ENCODE measurements around the gene ITK.

The ITK gene

DNA sequence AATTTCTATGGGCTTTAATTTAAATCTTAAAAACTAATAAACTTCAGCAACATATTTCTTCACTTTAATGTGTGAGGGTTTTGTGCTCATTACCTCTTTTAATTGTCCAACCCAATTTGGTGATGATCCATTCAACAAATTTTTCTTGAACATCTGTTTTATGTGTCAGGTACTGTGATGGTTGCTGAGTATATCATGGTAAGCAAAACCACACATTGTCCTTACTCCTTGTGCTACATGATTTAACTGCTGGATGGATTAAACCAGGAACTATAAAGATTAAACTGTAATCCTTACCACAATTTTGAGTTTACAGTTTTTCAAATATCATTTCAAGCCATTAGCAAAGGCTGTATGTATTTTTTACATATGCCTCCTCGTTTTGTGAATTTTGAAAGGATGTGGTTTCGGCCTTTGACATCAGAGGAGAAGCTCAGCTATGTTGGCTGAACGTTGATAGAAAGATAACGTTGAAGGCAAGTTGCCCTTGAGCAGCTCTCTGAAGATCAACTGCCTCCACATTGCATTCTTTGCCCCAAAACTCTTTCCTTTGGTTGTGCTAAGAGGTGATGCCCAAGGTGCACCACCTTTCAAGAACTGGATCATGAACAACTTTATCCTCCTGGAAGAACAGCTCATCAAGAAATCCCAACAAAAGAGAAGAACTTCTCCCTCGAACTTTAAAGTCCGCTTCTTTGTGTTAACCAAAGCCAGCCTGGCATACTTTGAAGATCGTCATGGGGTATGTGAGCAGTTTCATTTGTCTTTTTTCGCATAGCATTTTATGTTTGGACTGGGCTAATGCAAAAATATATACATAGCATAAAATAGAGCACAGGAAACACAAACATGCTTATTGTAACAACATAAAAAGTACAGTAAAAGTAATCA, at the start of gene ITK:
Gene ITK (plus strand): TSS at position 467 of the 891 bp plus-strand sequence. CDS start 138 bp downstream, at position 605.
- in situ Hi-C loops (cut with MboI; ENCODE audit: low sequenced_read_pairs), result no loop called here

DNA sequence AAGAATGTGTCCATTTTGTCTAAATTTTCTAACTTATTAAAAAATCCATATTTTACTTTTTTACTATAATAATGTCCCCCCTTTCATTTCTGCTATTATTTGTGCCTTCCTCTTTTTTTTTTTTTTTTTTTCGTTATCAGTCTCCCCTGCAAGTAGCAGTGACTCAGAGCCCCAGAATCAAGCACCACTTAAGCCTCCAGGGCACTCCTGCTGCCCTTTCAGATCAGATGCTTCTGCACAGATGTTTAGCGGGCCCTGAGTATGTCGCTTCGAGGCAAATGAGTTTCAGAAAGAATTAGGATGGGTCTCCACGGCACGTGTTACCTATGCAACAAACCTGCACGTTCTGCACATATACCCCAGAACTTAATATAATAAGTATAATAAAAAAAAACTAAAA, 49.7 kb upstream of the ITK start:
- in situ Hi-C loops (cut with MboI; ENCODE audit: low sequenced_read_pairs), result loop anchor here (25.0 kb wide), 1 partner anchor 1994 kb away; no protein-coding TSS in a partner anchor

DNA sequence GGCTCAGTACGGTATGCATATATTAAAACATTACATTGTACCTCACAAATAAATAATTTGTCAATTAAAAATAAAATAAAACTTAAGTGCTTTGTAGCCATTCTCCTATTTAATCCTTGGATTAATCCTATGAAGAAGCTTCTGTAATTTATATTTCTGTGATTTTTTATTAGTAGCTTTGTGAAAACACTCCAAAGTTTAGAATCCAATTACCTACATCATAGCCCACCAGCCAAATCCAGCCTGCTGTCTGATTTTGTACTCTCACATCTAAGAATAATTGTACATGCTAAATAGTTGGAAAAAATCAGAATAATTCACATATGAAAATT, 48.4 kb upstream of the ITK start:
- in situ Hi-C loops (cut with MboI; ENCODE audit: low sequenced_read_pairs), result loop anchor here (25.0 kb wide), 1 partner anchor 1995 kb away; no protein-coding TSS in a partner anchor

DNA sequence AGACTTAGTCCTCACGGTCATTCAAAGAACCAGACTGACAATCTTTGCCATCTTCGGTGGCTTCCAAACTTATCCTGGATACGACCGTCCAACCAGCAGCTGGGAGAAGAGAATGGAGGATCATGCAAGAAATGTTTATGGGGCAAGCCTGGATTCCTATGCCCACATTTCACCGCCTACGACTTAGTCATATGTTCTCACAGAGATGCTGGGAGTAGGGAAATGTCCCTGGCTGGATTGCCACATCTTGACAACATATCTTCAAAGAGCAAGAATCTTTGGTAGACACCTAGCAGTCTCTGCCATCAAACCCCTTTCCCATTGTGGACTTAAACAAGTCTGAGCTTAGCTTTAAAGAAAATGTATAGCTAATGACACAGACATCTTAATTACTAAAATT, 42.9 kb upstream of the ITK start:
- in situ Hi-C loops (cut with MboI; ENCODE audit: low sequenced_read_pairs), result loop anchor here (25.0 kb wide), 1 partner anchor 2000 kb away; no protein-coding TSS in a partner anchor

DNA sequence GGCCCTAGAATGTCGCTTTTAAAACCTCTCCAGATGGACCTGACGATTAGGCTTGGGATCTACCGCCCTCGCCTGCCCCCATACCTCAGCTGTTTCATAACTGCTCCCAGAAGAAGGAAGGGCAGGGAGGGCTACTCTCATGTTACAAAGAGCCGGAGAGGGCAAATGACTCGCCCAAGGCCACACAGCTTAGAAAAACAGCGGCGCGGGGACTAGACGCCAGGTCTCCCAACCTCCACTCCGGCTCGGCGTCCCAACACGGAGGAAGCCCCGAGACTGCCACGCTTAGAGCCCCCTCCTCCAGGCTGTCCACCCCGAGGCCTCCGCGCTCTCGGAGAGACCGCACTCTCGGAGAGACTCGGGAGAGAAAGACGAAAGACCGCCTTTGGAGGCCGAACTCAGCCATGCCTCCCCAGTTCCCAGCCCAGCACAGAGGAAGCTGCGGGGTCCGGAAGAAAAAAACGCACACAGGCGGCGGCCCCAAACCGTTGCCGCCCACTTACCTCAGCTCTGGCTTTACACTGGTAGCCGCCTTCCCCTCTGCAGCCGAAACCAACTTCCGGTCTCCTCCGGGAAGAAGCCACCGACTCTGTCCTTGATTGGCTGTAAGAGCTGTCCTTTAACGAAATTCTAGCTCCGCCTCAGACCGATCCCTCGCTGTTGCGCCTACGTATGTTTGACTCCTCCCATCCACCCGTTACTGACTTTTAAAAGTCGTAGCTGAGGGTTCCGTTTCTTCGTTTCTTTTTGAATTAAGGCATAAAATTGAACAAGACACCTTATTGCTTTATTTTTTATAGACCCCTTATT, 38.1 kb upstream of the ITK start, which contains the start of gene MED7:
Gene MED7 (minus strand): TSS at position 549 of the 810 bp plus-strand sequence. CDS start 3,434 bp downstream, outside the sequence.
- in situ Hi-C loops (cut with MboI; ENCODE audit: low sequenced_read_pairs), result loop anchor here (25.0 kb wide), 1 partner anchor 2005 kb away; no protein-coding TSS in a partner anchor

DNA sequence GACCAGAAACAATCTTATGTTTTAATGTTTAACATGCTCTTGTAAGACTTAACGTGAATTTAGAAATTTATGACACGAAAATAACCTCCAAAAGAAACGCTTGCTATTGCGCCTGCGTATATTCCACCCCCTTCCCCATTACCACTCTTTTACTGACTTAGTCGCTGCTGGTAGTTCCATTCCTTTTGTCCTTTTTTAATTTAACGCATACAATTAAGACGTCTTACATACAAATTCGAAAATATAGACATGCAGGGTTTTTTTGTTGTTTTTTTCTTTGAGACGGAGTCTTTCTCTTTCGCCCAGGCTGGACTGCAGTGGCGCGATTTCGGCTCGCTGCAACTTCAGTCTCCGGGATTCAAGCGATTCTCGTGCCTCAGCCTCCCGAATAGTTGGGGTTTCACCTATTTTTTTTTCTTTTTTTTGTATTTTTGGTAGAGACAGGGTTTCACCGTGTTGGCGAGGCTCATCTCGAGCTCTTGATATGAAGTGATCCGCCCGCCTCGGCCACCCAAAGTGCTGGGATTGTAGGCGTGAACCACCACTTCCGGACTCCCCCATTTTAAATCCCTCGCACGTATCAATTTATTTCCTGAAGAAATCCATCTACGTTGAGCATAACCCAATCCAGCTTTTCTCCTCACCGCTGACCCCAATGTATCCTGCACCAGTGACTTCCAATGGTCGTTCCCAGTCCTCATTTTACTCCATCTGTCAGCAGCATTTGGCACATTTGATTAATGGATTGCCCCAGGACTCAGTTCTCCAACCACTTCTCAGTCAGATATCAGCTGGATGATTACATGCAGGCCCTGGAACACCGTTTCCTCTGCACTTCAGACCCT, 37.3 kb upstream of the ITK start:
- in situ Hi-C loops (cut with MboI; ENCODE audit: low sequenced_read_pairs), result loop anchor here (25.0 kb wide), 1 partner anchor 2006 kb away; no protein-coding TSS in a partner anchor

DNA sequence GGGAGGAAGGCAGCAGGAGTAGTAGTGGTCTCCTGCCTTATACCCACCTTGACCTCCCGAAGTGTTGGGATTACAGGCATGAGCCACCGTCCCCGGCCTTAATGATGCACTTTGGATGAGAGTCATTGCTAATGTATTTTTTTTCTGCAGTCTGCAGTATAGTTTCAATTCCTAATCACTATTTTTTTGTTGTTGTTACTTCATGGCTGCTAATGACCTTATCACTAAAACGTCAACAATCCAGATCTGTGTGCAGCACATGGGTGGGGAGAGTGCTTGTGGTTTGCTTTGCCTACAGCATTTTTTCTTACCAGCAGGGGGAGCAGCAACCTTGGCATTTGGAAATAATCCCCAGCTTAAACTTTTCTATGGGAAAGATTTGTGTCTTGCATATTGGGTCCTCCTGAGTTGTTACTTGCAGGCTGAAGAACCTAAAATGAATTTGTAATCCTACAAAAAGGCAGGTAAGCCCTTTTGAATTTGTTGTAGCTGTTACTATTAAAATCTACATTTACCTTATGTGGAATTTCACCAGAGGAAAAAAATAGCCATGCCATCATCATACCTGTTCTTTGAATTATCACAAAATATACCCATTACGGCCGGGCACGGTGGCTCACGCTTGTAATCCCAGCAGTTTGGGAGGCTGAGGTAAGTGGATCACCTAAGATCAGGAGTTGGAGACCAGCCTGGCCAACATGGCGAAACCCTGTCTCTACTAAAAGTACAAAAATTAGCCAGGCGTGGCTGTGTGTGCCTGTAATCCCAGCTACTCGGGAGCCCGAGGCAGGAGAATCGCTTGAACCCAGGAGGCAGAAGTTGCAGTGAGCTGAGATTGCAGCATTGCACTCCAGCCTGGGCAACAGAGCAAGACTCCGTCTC, 31.7 kb upstream of the ITK start:
- in situ Hi-C loops (cut with MboI; ENCODE audit: low sequenced_read_pairs), result loop anchor here (25.0 kb wide), 1 partner anchor 2012 kb away; no protein-coding TSS in a partner anchor

DNA sequence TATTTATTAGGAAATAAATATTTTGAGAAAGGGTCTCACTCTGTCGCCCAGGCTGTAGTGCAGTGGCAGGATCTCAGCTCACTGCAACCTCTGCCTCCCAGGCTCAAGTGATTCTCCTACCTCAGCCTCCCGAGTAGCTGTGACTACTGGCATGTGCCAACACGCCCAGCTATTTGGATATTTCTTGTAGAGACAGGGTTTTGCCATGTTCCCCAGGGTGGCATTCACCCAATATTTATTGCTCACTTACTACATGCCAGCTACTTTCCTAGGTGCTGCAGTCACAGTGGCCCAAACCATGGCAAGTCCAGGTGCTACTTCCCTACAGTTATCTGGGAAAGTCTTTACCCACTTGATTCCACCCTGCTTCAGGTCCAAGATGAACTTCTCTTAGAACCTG, 29.6 kb upstream of the ITK start:
- in situ Hi-C loops (cut with MboI; ENCODE audit: low sequenced_read_pairs), result no loop called here

DNA sequence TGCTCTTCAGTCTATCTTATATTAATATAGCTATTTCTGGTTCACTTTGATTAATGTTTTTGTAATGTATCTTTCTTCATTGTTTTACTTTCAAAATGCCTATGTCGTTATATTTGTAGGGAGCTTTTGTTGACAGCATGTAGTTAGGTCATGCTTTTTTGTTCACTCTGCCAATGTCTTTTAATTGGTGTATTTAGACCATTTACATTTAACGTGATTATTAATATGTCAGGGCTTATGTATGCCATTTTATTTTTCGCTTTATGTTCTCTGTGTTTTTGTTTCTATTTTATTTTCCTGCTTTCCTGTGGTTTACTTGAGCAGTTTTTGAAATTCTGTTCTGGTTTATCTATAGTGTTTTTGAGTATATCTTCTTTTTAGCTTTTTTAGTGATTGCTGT, 25.3 kb upstream of the ITK start:
- in situ Hi-C loops (cut with MboI; ENCODE audit: low sequenced_read_pairs), result no loop called here

DNA sequence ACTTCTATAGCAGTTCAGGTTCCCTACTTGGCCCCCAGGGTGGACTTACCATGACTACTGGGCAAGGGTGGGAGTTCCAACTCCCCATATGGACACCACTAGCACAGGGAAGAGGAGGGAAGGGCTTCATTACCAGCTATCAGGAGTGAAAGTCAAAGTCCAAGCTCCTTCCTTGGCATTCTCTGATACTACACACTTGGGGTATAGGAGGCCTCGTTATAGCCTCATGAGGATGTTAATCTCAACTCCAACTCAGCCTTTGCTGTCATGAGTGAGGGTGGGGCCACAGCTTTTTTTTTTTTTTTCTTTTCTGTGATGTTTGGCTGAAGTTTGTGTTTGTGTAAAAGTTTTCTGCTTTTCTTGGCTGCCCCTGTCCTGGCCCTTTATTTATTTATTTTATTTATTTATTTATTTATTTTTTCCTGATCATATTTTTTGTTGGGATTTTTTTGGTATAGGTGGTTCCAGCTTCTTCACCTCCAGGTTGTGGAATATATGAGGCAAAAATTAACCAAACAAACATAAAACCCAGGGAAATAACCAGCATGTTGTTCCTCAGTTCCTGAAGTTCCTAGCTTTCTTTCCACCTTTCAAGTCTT, 23.2 kb upstream of the ITK start:
- in situ Hi-C loops (cut with MboI; ENCODE audit: low sequenced_read_pairs), result no loop called here

DNA sequence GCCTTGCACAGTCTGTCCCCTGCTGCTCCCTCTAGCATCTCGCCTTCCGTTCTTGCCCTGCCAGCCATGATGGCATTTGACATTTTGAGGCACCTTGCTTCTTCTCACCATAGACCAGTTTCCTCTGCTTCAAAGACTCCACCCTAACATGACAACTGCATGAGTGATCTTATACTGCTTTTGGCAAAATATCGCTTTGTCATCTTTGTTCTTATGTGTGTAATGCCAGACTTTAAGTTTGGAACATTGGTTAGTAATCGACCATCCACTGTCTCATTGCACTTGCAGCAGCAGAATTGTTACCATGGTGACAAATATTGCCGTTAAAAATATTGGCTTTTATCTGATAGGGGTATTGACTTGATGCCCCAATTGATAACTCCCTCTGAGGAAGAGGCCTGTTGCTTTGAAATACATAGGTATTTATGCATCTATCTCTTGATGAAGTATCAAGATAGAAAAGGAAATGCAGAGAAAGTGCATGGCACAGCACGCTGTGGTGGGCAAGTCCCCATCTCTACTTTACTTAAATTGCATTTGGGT, 21.4 kb upstream of the ITK start:
- in situ Hi-C loops (cut with MboI; ENCODE audit: low sequenced_read_pairs), result no loop called here

DNA sequence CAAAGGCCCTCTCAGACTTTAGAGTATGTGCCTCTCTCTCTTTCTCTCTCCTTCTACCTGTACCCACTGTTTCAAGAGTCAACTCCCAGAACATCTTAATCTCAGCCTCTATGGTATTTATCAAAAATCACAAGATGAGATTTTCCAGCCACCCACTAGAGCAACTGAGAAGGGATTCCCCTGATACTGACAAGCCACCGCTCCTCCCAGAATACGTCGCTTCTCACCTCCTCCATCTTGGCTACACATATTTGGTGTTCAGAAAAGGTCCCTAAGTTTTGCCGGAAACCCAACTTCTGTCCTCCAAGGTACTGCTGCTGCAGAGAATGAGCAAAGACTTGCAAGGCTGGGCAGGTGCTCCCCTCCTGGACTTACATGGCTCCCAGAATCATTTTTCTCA, 20.6 kb upstream of the ITK start:
- in situ Hi-C loops (cut with MboI; ENCODE audit: low sequenced_read_pairs), result no loop called here

DNA sequence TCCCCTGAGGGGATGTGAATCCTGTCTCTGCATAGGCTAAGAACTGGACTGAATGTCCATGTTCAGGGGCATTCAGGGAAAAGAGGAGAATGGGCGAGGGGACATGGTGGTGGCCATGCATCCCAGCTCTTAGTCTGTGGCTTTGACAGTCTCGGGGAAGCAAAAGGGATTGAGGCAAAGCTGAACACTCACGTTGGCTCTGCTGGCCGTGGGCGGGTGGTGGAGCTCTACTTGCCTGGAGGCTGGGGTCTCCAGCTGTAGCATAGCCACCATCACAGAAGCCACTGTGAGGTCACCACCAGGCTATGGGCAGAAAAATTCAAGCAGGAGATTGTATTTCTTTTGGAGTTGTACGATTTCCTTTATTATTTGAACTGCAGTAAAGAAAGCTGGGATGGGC, 18.6 kb upstream of the ITK start:
- in situ Hi-C loops (cut with MboI; ENCODE audit: low sequenced_read_pairs), result no loop called here

DNA sequence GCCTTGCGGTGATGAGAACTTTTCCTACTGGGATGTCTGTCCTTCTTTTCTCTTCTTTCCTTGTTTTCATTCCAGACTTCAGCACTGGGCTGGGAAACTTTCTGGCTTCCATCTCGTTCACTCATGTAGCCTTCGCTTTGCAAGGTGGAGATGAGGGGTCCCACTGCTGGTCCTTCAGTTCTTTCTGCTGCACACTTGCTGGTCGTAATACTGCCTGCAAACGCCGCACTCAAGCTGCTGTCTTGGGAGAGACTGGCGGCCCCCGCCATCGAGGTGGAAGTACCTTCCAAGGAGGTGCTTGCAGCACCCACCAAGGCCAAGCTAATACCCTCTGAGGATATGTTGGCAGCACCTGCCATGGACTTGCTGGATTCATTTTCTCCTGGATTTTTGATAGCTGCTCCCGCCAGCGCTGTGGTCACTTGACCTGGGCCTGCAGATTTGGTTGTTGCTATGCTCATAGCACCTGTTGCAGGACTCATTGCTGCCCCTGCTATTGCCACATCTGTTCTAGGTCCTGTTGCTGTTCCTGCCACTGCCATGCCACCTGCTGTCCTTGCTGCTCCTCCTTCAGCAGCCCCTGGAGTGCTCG, 17.6 kb upstream of the ITK start:
- in situ Hi-C loops (cut with MboI; ENCODE audit: low sequenced_read_pairs), result no loop called here

DNA sequence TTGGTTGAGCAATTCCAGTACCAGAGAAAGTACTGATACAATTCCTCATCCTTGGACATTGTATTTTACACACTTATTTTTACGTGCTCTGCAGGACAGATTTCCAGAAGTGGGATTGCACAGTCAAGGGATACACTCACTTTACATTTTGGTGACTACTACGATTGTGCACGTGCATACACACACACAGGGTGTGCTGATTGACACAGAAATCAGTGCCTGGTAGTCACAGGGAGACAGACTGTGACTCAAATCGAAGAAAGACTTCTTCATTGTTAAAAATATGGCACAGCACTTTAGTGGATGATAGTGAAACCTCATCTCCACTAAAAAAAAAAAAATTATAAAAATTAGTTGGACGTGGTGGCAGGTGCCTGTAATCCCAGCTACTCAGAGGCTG, 16.1 kb upstream of the ITK start:
- in situ Hi-C loops (cut with MboI; ENCODE audit: low sequenced_read_pairs), result no loop called here

DNA sequence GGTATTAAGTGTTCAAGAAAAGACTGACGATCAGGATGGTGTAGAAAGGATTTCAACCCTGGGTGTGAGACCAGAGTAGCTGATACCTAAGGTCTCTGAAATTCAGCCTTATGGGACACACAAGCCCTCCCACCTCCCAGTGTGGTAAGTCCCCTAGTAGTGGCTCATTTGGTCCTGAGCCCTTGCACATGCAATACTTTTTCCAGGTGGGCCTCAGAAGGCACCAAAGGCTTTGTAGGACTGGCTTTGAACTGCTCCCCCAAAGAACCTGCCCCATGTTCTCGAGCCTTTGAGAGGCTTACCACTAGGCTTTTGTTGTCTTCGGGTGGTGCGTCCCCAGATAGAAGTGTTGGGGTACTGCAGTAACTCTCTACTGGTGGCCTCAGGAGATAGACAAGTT, 15.4 kb upstream of the ITK start:
- in situ Hi-C loops (cut with MboI; ENCODE audit: low sequenced_read_pairs), result no loop called here

DNA sequence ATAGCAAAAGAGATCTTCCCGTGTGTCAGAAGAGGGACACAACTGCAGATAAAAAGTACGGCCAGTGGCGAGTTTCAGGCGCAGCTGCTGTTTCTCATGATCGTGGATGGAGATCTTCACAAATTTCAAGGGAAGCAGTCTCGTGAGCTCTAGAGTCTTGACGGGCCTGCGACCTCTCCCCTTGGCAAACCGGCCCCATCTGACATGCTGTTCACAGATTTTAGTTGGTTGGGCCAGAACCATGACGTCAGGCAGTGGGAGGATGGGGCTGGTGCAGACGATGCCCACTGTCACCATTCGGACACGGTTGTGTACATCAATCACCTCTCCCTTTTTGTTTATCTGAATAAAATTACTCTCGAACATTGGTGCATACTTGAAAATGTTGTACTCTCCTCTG, 15.0 kb upstream of the ITK start:
- in situ Hi-C loops (cut with MboI; ENCODE audit: low sequenced_read_pairs), result no loop called here

Measured in HL-60/S4 treated with retinoic acid at 250 ng/mL for 4 days and 3 days (cell line).